Endothelial cell of umbilical vein (primary cell): ENCODE data around the gene HIVEP3.

Experiments
- CTCF ChIP-seq, 2 donors: IDR thresholded peaks; 1 replicate in 1 of 2; 2 replicates in 1 of 2; pipeline ENCODE4 v1.5.1; 2011; ENCODE audit warnings: low read length in 2 of 2, mild to moderate bottlenecking in 2 of 2, moderate library complexity in 2 of 2, control low read depth in 1 of 2, inconsistent platforms in 1 of 2, low read depth in 1 of 2; ENCODE audit not compliant: insufficient read depth in 1 of 2; ENCODE audit errors: extremely low read depth in 1 of 2
- EZH2 ChIP-seq: IDR thresholded peaks from 2 replicates; pipeline ENCODE4 v1.6.1; 2012; ENCODE audit warnings: borderline replicate concordance, low read depth, mild to moderate bottlenecking, moderate library complexity, low read length, inconsistent platforms; ENCODE audit not compliant: severe bottlenecking
- FOS ChIP-seq: IDR thresholded peaks from 2 replicates; pipeline ENCODE4 v1.6.1; 2011; ENCODE audit warnings: mild to moderate bottlenecking, low read length, moderate library complexity, borderline replicate concordance; ENCODE audit not compliant: insufficient read depth
- GATA2 ChIP-seq: IDR thresholded peaks from 2 replicates; pipeline ENCODE4 v1.7.0; 2011; ENCODE audit warnings: low read depth, mild to moderate bottlenecking, moderate library complexity, mixed read lengths, low read length; ENCODE audit not compliant: insufficient read length, insufficient read depth
- JUN ChIP-seq: IDR thresholded peaks from 2 replicates; pipeline ENCODE4 v1.6.1; 2011; ENCODE audit warnings: borderline replicate concordance, low read depth; ENCODE audit not compliant: insufficient read length, insufficient read depth
- MYC ChIP-seq: IDR thresholded peaks from one replicate; pipeline ENCODE4 v1.6.1; 2011; ENCODE audit warnings: mild to moderate bottlenecking, low read depth, low read length
- POLR2A ChIP-seq: IDR thresholded peaks from 2 replicates; pipeline ENCODE4 v1.6.1; 2012; ENCODE audit warnings: low read depth, mild to moderate bottlenecking, control low read depth, low read length
- POLR2AphosphoS5 ChIP-seq: IDR thresholded peaks from 2 replicates; pipeline ENCODE4 v1.6.1; 2012; ENCODE audit warnings: low read depth, mild to moderate bottlenecking, control low read depth, low read length, moderate library complexity; ENCODE audit not compliant: insufficient read depth
- TF ChIP-seq, protein P1 (sequence below): IDR thresholded peaks from 2 replicates; pipeline ENCODE4 v1.6.1; 2011; ENCODE audit not compliant: insufficient read depth, insufficient read length

GRCh38 chr1:41515131-41515678 is 403.5 kb downstream of the HIVEP3 start:
- TF ChIP-seq JUN (no peak), CTCF (IDR thresholded peaks at IDR 0.05; ENCODE audit: extremely low read depth in 1 of 2, insufficient read depth in 1 of 2, low read depth in 1 of 2, low read length in 2 of 2) (no peak), MYC (no peak), POLR2AphosphoS5 (no peak), POLR2A (no peak), EZH2 (no peak), FOS (no peak), GATA2 (no peak)
- TF ChIP-seq, protein P1, sequence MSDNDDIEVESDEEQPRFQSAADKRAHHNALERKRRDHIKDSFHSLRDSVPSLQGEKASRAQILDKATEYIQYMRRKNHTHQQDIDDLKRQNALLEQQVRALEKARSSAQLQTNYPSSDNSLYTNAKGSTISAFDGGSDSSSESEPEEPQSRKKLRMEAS: no peak
